Transverse colon (tissue), 4 donors: ENCODE results near the gene HES7. TPM values are rescaled to one million over a fixed set of nuclear protein-coding genes. Genes with fewer than 3 reads are reported as not detected.
A peak's percentile ranks its signal among the peaks of the same experiment; 100 is the strongest.

ENCODE experiments used
- DNase-seq: peaks from one replicate; pipeline ENCODE4 v3.0.0-alpha.2; 2019
- H3K27ac ChIP-seq, 4 donors: fragments of 200-600 bp; sonication (generic); 2 replicates each; pipeline ENCODE4 v1.5.1; 2016 to 2018; ENCODE audit warnings: inconsistent platforms in 4 of 4
- H3K27me3 ChIP-seq: fragments of 200-600 bp; sonication (generic); 2 replicates; pipeline ENCODE4 v1.5.1; 2017; ENCODE audit warnings: inconsistent platforms
- H3K36me3 ChIP-seq, 4 donors: fragments of 200-600 bp; sonication (generic); 2 replicates each; pipeline ENCODE4 v1.5.1; 2017 to 2019; ENCODE audit warnings: inconsistent platforms in 4 of 4
- H3K4me1 ChIP-seq, 4 donors: fragments of 200-600 bp; sonication (generic); 2 replicates each; pipeline ENCODE4 v1.5.1; 2017 to 2020; ENCODE audit warnings: inconsistent platforms in 4 of 4
- H3K4me3 ChIP-seq, 4 donors: fragments of 200-600 bp; sonication (generic); 1 replicate in 1 of 4; 2 replicates in 3 of 4; pipeline versions ENCODE4 v1.5.1 to v1.6.1; 2017 to 2019; ENCODE audit warnings: inconsistent platforms in 4 of 4
- H3K9me3 ChIP-seq, 2 donors: fragments of 200-600 bp; sonication (generic); 2 replicates each; pipeline ENCODE4 v1.5.1; 2017 to 2019; ENCODE audit warnings: inconsistent platforms in 2 of 2
- CTCF ChIP-seq, 5 experiments: fragments of 200-600 bp in 3 of 5; fragments of 450-650 bp in 2 of 5; sonication (generic) in 3 of 5; IDR thresholded peaks; 1 replicate in 2 of 5; 2 replicates in 3 of 5; pipeline ENCODE4 v1.5.1; 2016 to 2017; ENCODE audit warnings: antibody characterized with exemption in 5 of 5, inconsistent platforms in 3 of 5, mild to moderate bottlenecking in 2 of 5, moderate library complexity in 1 of 5
- EP300 ChIP-seq: sonication (generic); formaldehyde crosslinking; IDR thresholded peaks from one replicate; pipeline ENCODE4 v1.6.1; 2017; ENCODE audit warnings: antibody characterized with exemption, low read depth
- POLR2A ChIP-seq: fragments of 450-650 bp; IDR thresholded peaks from one replicate; pipeline ENCODE4 v1.6.1; 2016; ENCODE audit warnings: antibody characterized with exemption, mild to moderate bottlenecking, moderate library complexity
- POLR2AphosphoS5 ChIP-seq, 3 donors: sonication (generic); formaldehyde crosslinking; IDR thresholded peaks; one replicate each; pipeline ENCODE4 v1.6.1; 2016; ENCODE audit warnings: antibody characterized with exemption in 3 of 3
- WGBS, 2 donors: methylation state at CpG; one replicate each; pipeline ENCODE4 v1.1.5; 2018; ENCODE audit warnings: low coverage in 1 of 2; 5-methylcytosine and 5-hydroxymethylcytosine counted together
- in situ Hi-C, 4 donors: fragments of 200-750 bp; cut with MboI; loops; one replicate each; pipeline versions ENCODE4 v1.15.0 to v1.15.1; 2017; ENCODE audit warnings: low sequenced_read_pairs in 3 of 4, low pct_ligation_motif_present in 1 of 4, low pct_unique_long_range_greater_than_20kb in 1 of 4
- intact Hi-C: fragments of 100-400 bp; cut with DNase I; formaldehyde crosslinking; loops from one replicate; pipeline ENCODE4 v1.15.1; 2023; ENCODE audit warnings: low total_unique reads
- total RNA-seq, 4 donors: library from RNA; depleted of rRNA; stranded (reverse); fragments of >200 nt; gene quantifications; one replicate each; pipeline ENCODE4 v1.1.0, GENCODE V29; 2016

The HES7 gene
- total RNA-seq, 4 donors from 2014 or later, result not detected

- 92% methylated on average over 6 of the region's 6 CpGs; no CpG with 5 or more reads in 1 of the 2 donors for WGBS, 2 donors
- Histone ChIP-seq H3K9me3 (no peaks in the 10 kb centered on the region), H3K27me3 (no peaks in the 10 kb centered on the region), H3K4me1 (peaks cover 16 to 28% (median 21%) of the 10 kb centered on the region in 4 donors), H3K36me3 (no peaks in the 10 kb centered on the region), H3K4me3 (no peak overlapping the region), H3K27ac (no peak overlapping the region)
- in situ Hi-C loops, result no loop called here
- intact Hi-C loops, result no loop called here
- TF ChIP-seq POLR2AphosphoS5 (IDR thresholded peaks at IDR 0.05), result no peak
- TF ChIP-seq CTCF (IDR thresholded peaks at IDR 0.05), result no peak
- no peak for TF ChIP-seq POLR2A
- no peak for TF ChIP-seq EP300
- DNase-seq, result no peak
Observed at GRCh38 chr17:8166731-8167130, 42.8 kb upstream of the HES7 start.

GRCh38 chr17:8164815-8165131, 40.9 kb upstream of the HES7 start:
- no peak for TF ChIP-seq POLR2AphosphoS5 (IDR thresholded peaks at IDR 0.05)
- no peak for TF ChIP-seq CTCF (IDR thresholded peaks at IDR 0.05)
- TF ChIP-seq POLR2A, result no peak
- TF ChIP-seq EP300, result no peak
- peak overlapping the region; percentile 93 to 100 (median 97) for H3K27ac ChIP-seq
- intact Hi-C loops (no loop called here), in situ Hi-C loops (no loop called here)
- 80% methylated on average over 6 of the region's 6 CpGs; no CpG with 5 or more reads in 1 of the 2 donors for WGBS, 2 donors
- H3K27me3 ChIP-seq, result no peaks in the 10 kb centered on the region
- H3K4me3 ChIP-seq, result no peak overlapping the region
- DNase-seq, result no peak
- peaks cover 29 to 40% (median 34%) of the 10 kb centered on the region in 4 donors for H3K4me1 ChIP-seq
- no peaks in the 10 kb centered on the region for H3K9me3 ChIP-seq
- peaks cover 0 to 3% (median 0%) of the 10 kb centered on the region in 4 donors for H3K36me3 ChIP-seq

- Histone ChIP-seq H3K9me3 (no peaks in the 10 kb centered on the region), H3K4me1 (peaks cover 29 to 44% (median 35%) of the 10 kb centered on the region in 4 donors), H3K27ac (peak overlapping the region; percentile 93 to 100 (median 97)), H3K4me3 (peak overlapping the region in 1 of 4 donors; percentile 3), H3K27me3 (no peaks in the 10 kb centered on the region), H3K36me3 (peaks cover 0 to 3% (median 0%) of the 10 kb centered on the region in 4 donors)
- TF ChIP-seq EP300 (peak; percentile 13), POLR2AphosphoS5 (IDR thresholded peaks at IDR 0.05) (peak in 1 of 3 donors; percentile 50), POLR2A (no peak)
- 33 to 35% methylated on average over 4 to 11 of the region's 13 CpGs for WGBS, 2 donors
- intact Hi-C loops (no loop called here), in situ Hi-C loops (no loop called here)
- peak; percentile 82 for DNase-seq
Observed at GRCh38 chr17:8163978-8164814, 40.3 kb upstream of the HES7 start.

- H3K27ac ChIP-seq, result peak overlapping the region; percentile 93 to 100 (median 97)
- in situ Hi-C loops (no loop called here), intact Hi-C loops (no loop called here)
- peak overlapping the region; percentile 60 to 100 (median 76) for H3K4me3 ChIP-seq
- no peak for TF ChIP-seq EP300
- no peak for TF ChIP-seq POLR2A
- TF ChIP-seq POLR2AphosphoS5 (IDR thresholded peaks at IDR 0.05), result no peak
- no peak for TF ChIP-seq CTCF (IDR thresholded peaks at IDR 0.05)
- 46% methylated on average over 18 of the region's 55 CpGs; no CpG with 5 or more reads in 1 of the 2 donors for WGBS, 2 donors
- peaks cover 33 to 53% (median 41%) of the 10 kb centered on the region in 4 donors for H3K4me1 ChIP-seq
- no peaks in the 10 kb centered on the region for H3K27me3 ChIP-seq
- DNase-seq, result peak; percentile 45
- H3K9me3 ChIP-seq, result no peaks in the 10 kb centered on the region
- peaks cover 0 to 3% (median 0%) of the 10 kb centered on the region in 4 donors for H3K36me3 ChIP-seq
Observed at GRCh38 chr17:8162997-8163977, 39.4 kb upstream of the HES7 start.
